PC-9 (cell line): ENCODE data around the gene EOGT. TPM values are rescaled to one million over a fixed set of nuclear protein-coding genes. Genes with fewer than 3 reads are reported as not detected.

Experiments used
- BruUV-seq: library from RNA; stranded (reverse); fragments of 400-500 nt; replicated peaks from 2 replicates; lab custom pipeline; 2021; lab: Mats Ljungman, UMichigan
- CTCF ChIA-PET: fragments of 300-600 bp; sonication (Branson Sonifier 250); formaldehyde crosslinking; loops from one replicate; lab custom pipeline; 2022; ENCODE audit warnings: antibody characterized with exemption; lab: Charles Lee
- POLR2A ChIA-PET: fragments of 300-600 bp; sonication (Branson Sonifier 250); formaldehyde crosslinking; loops from one replicate; lab custom pipeline; 2022; ENCODE audit warnings: antibody characterized with exemption; ENCODE audit not compliant: unreplicated experiment; lab: Charles Lee
- DNase-seq, 2 experiments: peaks; one replicate each; pipeline versions ENCODE4 v3.0.0 to v3.0.0-alpha.2; 2015 to 2022; ENCODE audit warnings: mixed read lengths in 1 of 2
- H2AFZ ChIP-seq: fragments of 200-600 bp; sonication (generic); 2 replicates; pipeline ENCODE4 v1.8.1; 2017; ENCODE audit warnings: antibody characterized with exemption
- H3F3A ChIP-seq: fragments of 200-600 bp; sonication (generic); 2 replicates; pipeline ENCODE4 v1.8.1; 2017; ENCODE audit warnings: antibody characterized with exemption, mild to moderate bottlenecking, low read depth; ENCODE audit not compliant: insufficient read depth
- H3K27ac ChIP-seq: fragments of 200-600 bp; sonication (generic); 2 replicates; pipeline ENCODE4 v1.6.1; 2016; ENCODE audit warnings: mixed run types
- H3K27me3 ChIP-seq: fragments of 200-600 bp; sonication (generic); 2 replicates; pipeline ENCODE4 v1.6.1; 2016; ENCODE audit warnings: low read depth, mixed run types; ENCODE audit not compliant: insufficient read depth
- H3K36me3 ChIP-seq: fragments of 200-600 bp; sonication (generic); 2 replicates; pipeline ENCODE4 v1.6.1; 2016; ENCODE audit warnings: low read depth, mixed run types
- H3K4me1 ChIP-seq: fragments of 200-600 bp; sonication (generic); replicated peaks from 2 replicates; pipeline ENCODE4 v1.6.1; 2016; ENCODE audit warnings: mixed run types; ENCODE audit not compliant: insufficient read depth
- H3K4me2 ChIP-seq: fragments of 200-600 bp; sonication (generic); 2 replicates; pipeline ENCODE4 v1.6.1; 2017; ENCODE audit warnings: mixed run types
- H3K4me3 ChIP-seq: fragments of 200-600 bp; sonication (generic); 2 replicates; pipeline ENCODE4 v1.6.1; 2016; ENCODE audit warnings: mixed run types
- H3K79me2 ChIP-seq: fragments of 200-600 bp; sonication (generic); 2 replicates; pipeline ENCODE4 v1.6.1; 2017; ENCODE audit warnings: low read depth, mixed run types
- H3K9me2 ChIP-seq: fragments of 200-600 bp; sonication (generic); 2 replicates; pipeline ENCODE4 v1.8.1; 2017; ENCODE audit warnings: mild to moderate bottlenecking; ENCODE audit not compliant: insufficient read depth
- H3K9me3 ChIP-seq: fragments of 200-600 bp; sonication (generic); 2 replicates; pipeline ENCODE4 v1.8.1; 2016; ENCODE audit warnings: low read depth; ENCODE audit not compliant: insufficient read depth
- H4K20me1 ChIP-seq: fragments of 200-600 bp; sonication (generic); 2 replicates; pipeline ENCODE4 v1.8.1; 2017; ENCODE audit not compliant: insufficient read depth
- EZH2 ChIP-seq: fragments of 200-600 bp; sonication (generic); IDR thresholded peaks from 2 replicates; pipeline ENCODE4 v1.8.0; 2017; ENCODE audit warnings: antibody characterized with exemption, low read depth
- intact Hi-C: fragments of 100-400 bp; cut with micrococcal nuclease; formaldehyde crosslinking; loops from one replicate; pipeline ENCODE4 v1.10.0; 2022; ENCODE audit not compliant: unreplicated experiment
- total RNA-seq: library from RNA; stranded (reverse); gene quantifications from 2 replicates; pipeline ENCODE4 v1.2.3, GENCODE V29; 2021
- TF ChIP-seq, protein P1 (sequence below): fragments of 200-600 bp; sonication (generic); conservative IDR thresholded peaks from 2 replicates; pipeline ENCODE4 v1.6.1; 2017; ENCODE audit warnings: mixed run types, antibody characterized with exemption, mild to moderate bottlenecking, moderate library complexity

The EOGT gene
- total RNA-seq, 1 experiment from 2014 or later: 11.0 TPM

DNA sequence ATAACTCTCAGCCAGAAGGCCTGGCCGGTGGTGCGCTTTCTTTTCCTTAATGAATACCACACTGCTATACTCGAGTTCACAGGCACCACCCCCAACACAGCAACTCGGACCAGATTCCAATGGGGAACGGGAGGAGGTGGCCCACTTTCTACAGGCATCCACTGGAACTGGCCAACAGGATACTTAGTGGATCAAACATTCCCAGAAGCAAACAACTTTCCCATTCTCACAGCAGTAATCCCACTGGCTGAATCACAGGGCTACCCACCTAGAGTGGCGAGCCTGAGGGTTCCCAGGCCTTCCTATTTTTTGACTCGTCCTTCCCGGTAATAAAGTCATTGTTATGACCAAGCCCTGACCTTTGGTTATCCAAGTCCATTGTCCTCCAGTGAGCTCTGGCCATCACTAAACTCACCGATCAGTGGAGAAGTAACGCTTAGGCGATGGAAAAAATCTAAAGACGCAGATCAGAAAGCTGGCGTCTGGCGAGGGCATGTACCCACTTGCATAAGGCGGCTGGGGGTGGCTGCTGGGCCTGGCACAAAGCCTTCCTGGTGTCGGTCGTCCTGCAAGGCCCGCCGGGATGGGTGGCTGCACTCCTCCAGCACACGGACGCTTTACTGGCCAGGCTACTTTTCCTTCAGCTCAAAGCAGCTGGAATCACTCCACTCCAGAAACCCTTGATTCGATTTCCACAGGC, 1.2 kb downstream of the EOGT start:
- no peaks in the 10 kb centered on the region for H3K9me3 ChIP-seq
- peak overlapping the region; percentile 71; the same call in 1 of the 2 replicates for H3K4me3 ChIP-seq
- BruUV-seq: TSS peak; percentile 31
- TF ChIP-seq, protein P1, sequence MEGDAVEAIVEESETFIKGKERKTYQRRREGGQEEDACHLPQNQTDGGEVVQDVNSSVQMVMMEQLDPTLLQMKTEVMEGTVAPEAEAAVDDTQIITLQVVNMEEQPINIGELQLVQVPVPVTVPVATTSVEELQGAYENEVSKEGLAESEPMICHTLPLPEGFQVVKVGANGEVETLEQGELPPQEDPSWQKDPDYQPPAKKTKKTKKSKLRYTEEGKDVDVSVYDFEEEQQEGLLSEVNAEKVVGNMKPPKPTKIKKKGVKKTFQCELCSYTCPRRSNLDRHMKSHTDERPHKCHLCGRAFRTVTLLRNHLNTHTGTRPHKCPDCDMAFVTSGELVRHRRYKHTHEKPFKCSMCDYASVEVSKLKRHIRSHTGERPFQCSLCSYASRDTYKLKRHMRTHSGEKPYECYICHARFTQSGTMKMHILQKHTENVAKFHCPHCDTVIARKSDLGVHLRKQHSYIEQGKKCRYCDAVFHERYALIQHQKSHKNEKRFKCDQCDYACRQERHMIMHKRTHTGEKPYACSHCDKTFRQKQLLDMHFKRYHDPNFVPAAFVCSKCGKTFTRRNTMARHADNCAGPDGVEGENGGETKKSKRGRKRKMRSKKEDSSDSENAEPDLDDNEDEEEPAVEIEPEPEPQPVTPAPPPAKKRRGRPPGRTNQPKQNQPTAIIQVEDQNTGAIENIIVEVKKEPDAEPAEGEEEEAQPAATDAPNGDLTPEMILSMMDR: no peak
- no peak for TF ChIP-seq EZH2
- no peaks in the 10 kb centered on the region for H3F3A ChIP-seq
- H3K9me2 ChIP-seq: no peaks in the 10 kb centered on the region
- peak overlapping the region; percentile 88 for H3K4me2 ChIP-seq
- H4K20me1 ChIP-seq: no peaks in the 10 kb centered on the region
- H3K27ac ChIP-seq: no peak overlapping the region
- H3K79me2 ChIP-seq: no peaks in the 10 kb centered on the region
- CTCF ChIA-PET: no interaction called here
- POLR2A ChIA-PET: interaction anchor here (0.6 kb wide), 2 partner anchors 12 to 40 kb away, joined by 4 to 23 read pairs; partner anchors contain the start of gene TMF1
- no peaks in the 10 kb centered on the region for H3K36me3 ChIP-seq
- H3K27me3 ChIP-seq: no peaks in the 10 kb centered on the region
- H2AFZ ChIP-seq: no peak overlapping the region
- intact Hi-C loops: loop anchor here (10.0 kb wide), 1 partner anchor 853 kb away; no protein-coding TSS in a partner anchor
- peaks cover 11% of the 10 kb centered on the region; the same call in 1 of the 2 replicates for H3K4me1 ChIP-seq
- no peak for DNase-seq

DNA sequence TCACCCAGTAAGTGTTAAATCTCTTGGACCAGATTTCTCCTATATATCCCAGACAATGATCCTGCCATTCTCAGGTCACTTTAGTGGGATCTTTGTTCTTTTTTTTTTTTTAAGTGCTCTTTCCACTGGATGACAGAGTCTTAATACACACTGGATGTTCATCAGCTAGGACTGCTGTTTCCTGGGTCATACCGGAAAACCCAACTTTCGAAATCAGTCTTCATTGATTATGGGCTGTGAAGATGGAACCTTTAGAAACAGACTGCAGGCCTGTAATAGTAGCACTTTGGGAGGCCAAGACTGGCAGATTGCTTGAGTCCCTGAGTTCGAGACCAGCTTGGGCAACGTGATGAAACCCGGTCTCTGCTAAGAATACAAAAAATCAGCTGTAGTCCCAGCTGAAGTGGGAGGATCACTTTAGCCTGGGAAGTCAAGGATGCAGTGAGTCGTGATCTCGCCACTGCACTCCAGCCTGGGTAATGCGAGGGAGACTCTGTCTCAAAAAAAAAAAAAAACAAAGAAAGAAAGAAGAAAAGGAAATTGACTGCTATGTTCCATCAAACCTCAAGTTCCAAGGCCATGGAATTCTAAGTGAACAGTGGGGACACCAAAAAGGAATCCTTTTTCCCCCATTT, 2.3 kb downstream of the EOGT start:
- Histone ChIP-seq H3K79me2 (no peaks in the 10 kb centered on the region), H3F3A (no peaks in the 10 kb centered on the region), H3K9me2 (no peaks in the 10 kb centered on the region), H3K36me3 (no peaks in the 10 kb centered on the region), H2AFZ (no peak overlapping the region), H3K4me2 (no peak overlapping the region), H4K20me1 (no peaks in the 10 kb centered on the region), H3K4me3 (no peak overlapping the region), H3K9me3 (no peaks in the 10 kb centered on the region), H3K27ac (no peak overlapping the region), H3K27me3 (no peaks in the 10 kb centered on the region), H3K4me1 (peaks cover 11% of the 10 kb centered on the region; the same call in 1 of the 2 replicates)
- TF ChIP-seq EZH2: no peak
- TF ChIP-seq, protein P1: no peak
- intact Hi-C loops: loop anchor here (10.0 kb wide), 1 partner anchor 854 kb away; no protein-coding TSS in a partner anchor
- POLR2A ChIA-PET: no interaction called here
- BruUV-seq: no TSS peak
- CTCF ChIA-PET: no interaction called here
- DNase-seq: no peak

DNA sequence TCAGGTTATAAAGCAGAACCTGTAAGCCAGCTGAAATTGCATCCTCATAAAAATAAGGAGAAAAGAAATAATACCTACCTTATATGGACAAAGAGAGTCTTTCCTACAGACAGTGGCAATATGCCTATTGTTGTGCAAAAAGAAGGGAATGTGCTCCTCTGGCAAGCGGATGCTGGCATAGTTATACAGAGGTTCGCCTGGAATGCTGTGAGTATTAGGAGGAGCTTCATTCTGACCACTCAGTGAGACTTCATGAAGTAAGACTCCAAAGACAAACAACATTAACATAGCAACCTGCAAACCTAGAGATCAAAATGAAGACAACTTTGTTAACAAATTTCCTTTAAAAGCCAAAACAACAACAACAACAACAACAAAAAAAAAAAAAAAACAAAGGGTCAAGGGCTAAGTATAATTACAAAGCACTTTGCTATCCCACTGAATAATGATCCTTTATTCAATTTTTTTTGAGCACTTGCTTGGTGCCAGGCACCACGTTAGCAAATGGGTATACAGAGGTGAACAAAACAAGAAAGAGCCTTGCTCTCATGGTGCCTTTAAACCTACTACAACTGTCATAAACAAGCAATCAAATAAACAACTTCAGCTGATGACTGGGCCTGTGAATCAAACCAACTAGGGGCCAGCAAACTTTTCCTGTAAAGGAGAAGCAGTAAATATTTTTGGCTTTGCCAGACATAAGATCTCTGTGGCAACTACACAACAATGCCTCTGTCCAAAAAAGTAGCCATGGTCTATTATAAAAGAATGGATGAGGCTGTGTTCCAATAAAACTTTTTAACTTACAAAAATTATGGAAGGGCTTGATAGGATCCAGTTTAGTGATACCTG, 3.7 kb downstream of the EOGT start:
- Histone ChIP-seq H2AFZ (no peak overlapping the region), H3K9me2 (no peaks in the 10 kb centered on the region), H3K4me3 (no peak overlapping the region), H3F3A (no peaks in the 10 kb centered on the region), H4K20me1 (no peaks in the 10 kb centered on the region), H3K4me1 (peaks cover 8% of the 10 kb centered on the region; the same call in 1 of the 2 replicates), H3K36me3 (no peaks in the 10 kb centered on the region), H3K4me2 (no peak overlapping the region), H3K79me2 (no peaks in the 10 kb centered on the region), H3K27me3 (no peaks in the 10 kb centered on the region), H3K9me3 (no peaks in the 10 kb centered on the region), H3K27ac (no peak overlapping the region)
- no peak for TF ChIP-seq EZH2
- TF ChIP-seq, protein P1: no peak
- CTCF ChIA-PET: interaction anchor here (0.6 kb wide), 1 partner anchor 780 kb away, joined by 4 read pairs; no protein-coding TSS in a partner anchor
- POLR2A ChIA-PET: no interaction called here
- no TSS peak for BruUV-seq
- intact Hi-C loops: loop anchor here (10.0 kb wide), 1 partner anchor 855 kb away; no protein-coding TSS in a partner anchor
- no peak for DNase-seq
